KOPT-K1 (cell line): ENCODE data around the gene ATXN7L1.

Source experiments
- H3K27ac ChIP-seq: fragments of 200-600 bp; sonication (generic); 2 replicates; pipeline ENCODE4 v1.5.1; 2016; ENCODE audit warnings: antibody characterized with exemption, mild to moderate bottlenecking, low read depth, low read length; ENCODE audit not compliant: poor library complexity, severe bottlenecking
- H3K36me3 ChIP-seq: fragments of 200-600 bp; sonication (generic); 2 replicates; pipeline ENCODE4 v1.5.1; 2017; ENCODE audit warnings: antibody characterized with exemption, mild to moderate bottlenecking, low read length, moderate library complexity; ENCODE audit not compliant: insufficient read depth
- H3K9me3 ChIP-seq: fragments of 200-600 bp; sonication (generic); 2 replicates; pipeline ENCODE4 v1.5.1; 2017; ENCODE audit warnings: antibody characterized with exemption, low read length, mild to moderate bottlenecking; ENCODE audit not compliant: insufficient read depth, poor library complexity, severe bottlenecking

ATXN7L1 gene

GRCh38 chr7:105680505-105681187, 195.8 kb downstream of the ATXN7L1 start:
- H3K36me3 ChIP-seq, result no peaks in the 10 kb centered on the region
- no peaks in the 10 kb centered on the region for H3K9me3 ChIP-seq
- H3K27ac ChIP-seq, result no peak overlapping the region

GRCh38 chr7:105678811-105679495, 197.4 kb downstream of the ATXN7L1 start:
- peak overlapping the region; percentile 94 for H3K27ac ChIP-seq
- no peaks in the 10 kb centered on the region for H3K9me3 ChIP-seq
- no peaks in the 10 kb centered on the region for H3K36me3 ChIP-seq

DNA sequence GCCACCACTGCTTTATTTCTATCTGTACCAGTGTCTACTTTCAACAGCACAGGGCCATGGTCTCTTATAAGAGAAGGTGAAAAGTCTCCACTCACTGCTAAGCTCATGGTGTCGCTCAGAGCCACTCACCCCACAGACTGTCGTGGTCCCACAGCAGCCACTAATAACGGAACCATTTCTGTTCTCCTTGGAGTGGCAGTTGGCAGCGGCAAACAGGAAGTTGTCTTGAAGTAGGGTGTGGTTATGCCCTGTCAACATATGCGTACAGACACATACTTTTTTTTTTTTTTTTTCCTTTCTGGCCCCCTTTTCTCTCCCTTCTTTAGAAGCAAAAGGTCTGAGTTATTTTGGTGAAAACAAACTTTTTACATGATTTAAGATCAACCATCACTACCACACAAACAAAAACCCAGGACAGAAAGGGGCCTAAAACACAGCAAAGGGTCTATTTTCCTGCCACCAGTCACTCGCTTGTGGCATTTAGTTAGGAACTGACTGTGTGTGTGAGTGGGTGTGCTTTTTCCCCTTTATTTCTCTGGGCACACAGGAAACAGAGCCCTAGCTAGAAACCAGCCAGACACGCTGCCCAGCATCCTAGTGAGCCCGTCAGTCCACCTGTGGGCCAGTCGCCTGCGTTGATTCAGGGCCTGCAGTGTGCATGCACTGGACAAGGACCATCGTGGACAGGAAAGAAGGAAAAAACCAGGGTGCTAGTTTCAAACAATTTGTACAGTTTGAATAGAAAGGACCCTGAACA, 198.4 kb downstream of the ATXN7L1 start:
- Histone ChIP-seq H3K27ac (peak overlapping the region; percentile 94), H3K36me3 (no peaks in the 10 kb centered on the region), H3K9me3 (no peaks in the 10 kb centered on the region)

- H3K36me3 ChIP-seq, result no peaks in the 10 kb centered on the region
- no peaks in the 10 kb centered on the region for H3K9me3 ChIP-seq
- H3K27ac ChIP-seq, result peak overlapping the region; percentile 94
Measured at GRCh38 chr7:105677410-105677730, 199.0 kb downstream of the ATXN7L1 start.

DNA sequence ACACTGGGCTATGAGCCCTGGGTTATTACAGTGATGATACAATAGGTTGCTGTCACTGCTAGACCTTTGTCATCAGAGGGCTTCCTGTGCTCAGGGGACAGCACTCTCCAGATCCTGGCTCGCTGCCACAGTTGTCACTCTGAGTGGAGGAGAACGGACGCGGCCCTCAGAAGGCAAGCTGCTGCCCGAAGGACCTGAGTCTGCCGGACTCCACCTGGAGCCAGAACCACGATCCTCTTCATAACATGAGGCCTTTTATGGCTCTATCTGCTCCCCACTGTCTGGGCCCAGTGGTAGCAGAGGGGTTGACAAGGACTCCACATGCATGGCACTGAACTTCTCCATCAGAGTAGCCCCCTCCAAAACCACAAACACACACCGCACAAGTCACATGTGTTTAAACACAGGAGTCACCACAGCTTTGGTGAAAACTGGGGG, 200.4 kb downstream of the ATXN7L1 start:
- Histone ChIP-seq H3K27ac (peak overlapping the region; percentile 94), H3K9me3 (no peaks in the 10 kb centered on the region), H3K36me3 (no peaks in the 10 kb centered on the region)

DNA sequence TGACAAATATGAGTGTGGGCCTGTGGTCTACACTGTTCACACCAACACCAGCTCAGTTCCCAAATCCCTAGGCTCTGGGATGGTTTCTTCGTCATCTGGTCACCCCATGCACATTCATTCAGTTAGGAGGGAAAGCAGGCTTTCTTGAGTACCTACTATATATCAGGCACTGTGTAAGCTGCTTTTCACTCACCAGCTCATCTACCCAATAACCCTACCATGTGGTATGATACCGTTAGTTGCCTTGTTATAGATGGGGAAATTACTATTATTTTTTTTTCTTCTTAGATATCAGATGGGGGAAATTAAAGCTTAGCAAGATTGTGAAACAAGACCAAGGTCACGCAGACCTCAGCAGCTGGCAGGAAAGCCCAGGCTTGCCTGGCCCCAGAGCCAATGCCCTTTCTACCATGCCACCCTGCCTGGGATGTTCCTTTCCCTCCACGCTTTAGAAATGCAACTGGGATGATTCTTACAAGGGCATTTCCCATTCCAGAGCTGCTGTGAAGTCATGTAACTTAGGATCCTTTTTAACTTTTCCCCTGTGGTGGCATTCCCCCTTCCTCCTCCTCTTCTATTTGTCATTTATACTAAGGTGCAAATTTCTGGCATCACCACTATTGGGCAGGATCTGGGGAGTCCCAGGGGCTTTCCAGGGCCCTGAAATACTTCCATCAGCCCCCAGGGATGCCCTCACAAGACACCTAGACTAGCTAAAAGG, 202.0 kb downstream of the ATXN7L1 start:
- Histone ChIP-seq H3K9me3 (no peaks in the 10 kb centered on the region), H3K36me3 (no peaks in the 10 kb centered on the region), H3K27ac (peak overlapping the region; percentile 54)

GRCh38 chr7:105673367-105674084, 202.9 kb downstream of the ATXN7L1 start:
- Histone ChIP-seq H3K27ac (peak overlapping the region; percentile 54), H3K9me3 (no peaks in the 10 kb centered on the region), H3K36me3 (no peaks in the 10 kb centered on the region)

- peak overlapping the region; percentile 54 for H3K27ac ChIP-seq
- H3K36me3 ChIP-seq, result no peaks in the 10 kb centered on the region
- no peaks in the 10 kb centered on the region for H3K9me3 ChIP-seq
Measured at GRCh38 chr7:105672801-105673200, 203.6 kb downstream of the ATXN7L1 start.

DNA sequence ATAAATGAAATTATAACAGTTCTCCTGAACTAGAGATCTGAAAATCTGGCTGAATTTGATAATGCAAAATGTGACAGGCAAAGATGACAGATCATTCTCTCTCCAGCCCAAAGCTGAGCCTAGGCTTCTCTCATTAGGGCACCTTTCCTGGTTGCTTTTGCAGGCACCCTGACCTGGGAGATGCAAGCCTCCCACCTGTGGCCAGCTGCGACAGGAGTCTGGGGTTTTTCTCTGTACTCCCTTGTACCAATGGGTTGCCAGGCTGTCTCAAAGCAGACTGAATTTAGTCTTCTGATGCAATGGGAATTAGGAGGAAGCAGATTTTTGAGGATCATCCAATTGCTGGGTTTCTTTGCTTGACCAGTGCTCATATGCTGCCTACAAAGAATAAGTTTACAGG, 210.1 kb downstream of the ATXN7L1 start:
- Histone ChIP-seq H3K36me3 (peaks cover 34% of the 10 kb centered on the region), H3K9me3 (no peaks in the 10 kb centered on the region), H3K27ac (no peak overlapping the region)

- peaks cover 40% of the 10 kb centered on the region for H3K36me3 ChIP-seq
- H3K27ac ChIP-seq, result no peak overlapping the region
- H3K9me3 ChIP-seq, result no peaks in the 10 kb centered on the region
Measured at GRCh38 chr7:105665684-105666083, 210.7 kb downstream of the ATXN7L1 start.

DNA sequence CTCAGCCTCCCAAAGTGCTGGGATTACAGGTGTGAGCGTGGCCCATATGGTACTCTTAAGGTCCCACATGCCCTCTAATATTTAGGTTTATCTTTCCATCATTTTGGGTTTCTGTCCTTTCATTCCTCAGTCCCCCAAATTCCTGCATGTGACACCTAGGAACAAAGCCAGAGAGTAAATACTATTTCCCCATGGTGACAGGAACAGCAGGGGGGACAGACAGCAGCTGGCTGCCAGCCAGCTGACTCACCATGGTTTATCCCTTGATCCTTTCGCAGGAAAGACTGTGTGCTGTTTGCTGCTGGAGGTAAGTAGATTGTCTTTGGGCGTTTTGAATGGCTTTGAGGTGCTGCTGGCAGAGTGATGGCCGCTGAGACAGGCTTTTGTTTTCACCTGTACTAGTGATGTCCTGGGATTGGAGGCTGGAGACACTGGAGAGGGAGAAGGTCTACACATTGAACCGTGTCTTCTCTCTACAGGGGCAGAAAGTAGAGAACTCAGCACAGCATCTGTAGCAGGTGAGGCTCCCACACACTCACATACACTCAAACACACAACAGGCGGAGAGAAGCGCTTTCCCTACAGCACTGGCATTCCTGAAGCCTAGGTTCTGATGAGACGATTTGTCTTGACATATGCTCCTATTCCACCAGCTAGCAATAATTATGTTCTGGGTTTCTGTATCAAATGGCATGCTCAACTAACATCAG, 211.4 kb downstream of the ATXN7L1 start:
- Histone ChIP-seq H3K9me3 (no peaks in the 10 kb centered on the region), H3K36me3 (peaks cover 46% of the 10 kb centered on the region), H3K27ac (no peak overlapping the region)

- Histone ChIP-seq H3K36me3 (peaks cover 65% of the 10 kb centered on the region), H3K27ac (no peak overlapping the region), H3K9me3 (no peaks in the 10 kb centered on the region)
Measured at GRCh38 chr7:105662998-105663397, 213.4 kb downstream of the ATXN7L1 start.

DNA sequence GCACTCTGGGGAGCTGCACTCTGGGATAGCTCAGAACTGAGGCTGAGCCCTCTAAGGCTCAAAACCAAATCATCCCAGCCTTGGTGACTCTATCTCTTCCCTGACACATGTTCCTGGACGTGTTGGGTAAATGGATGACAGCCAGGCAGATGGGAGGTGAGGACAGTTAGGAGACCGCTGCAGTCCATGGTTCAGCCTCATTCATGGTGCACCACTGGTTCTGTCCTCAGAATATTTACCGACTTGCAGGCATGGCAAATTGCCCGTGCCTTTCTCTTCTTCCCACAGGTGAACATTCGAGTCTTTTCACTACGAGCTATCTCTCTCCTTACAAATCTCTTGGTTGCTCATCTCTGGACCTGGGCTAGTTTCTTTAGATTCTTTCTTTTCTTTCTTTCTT, 214.8 kb downstream of the ATXN7L1 start:
- H3K9me3 ChIP-seq, result no peaks in the 10 kb centered on the region
- H3K36me3 ChIP-seq, result peaks cover 72% of the 10 kb centered on the region
- H3K27ac ChIP-seq, result no peak overlapping the region

DNA sequence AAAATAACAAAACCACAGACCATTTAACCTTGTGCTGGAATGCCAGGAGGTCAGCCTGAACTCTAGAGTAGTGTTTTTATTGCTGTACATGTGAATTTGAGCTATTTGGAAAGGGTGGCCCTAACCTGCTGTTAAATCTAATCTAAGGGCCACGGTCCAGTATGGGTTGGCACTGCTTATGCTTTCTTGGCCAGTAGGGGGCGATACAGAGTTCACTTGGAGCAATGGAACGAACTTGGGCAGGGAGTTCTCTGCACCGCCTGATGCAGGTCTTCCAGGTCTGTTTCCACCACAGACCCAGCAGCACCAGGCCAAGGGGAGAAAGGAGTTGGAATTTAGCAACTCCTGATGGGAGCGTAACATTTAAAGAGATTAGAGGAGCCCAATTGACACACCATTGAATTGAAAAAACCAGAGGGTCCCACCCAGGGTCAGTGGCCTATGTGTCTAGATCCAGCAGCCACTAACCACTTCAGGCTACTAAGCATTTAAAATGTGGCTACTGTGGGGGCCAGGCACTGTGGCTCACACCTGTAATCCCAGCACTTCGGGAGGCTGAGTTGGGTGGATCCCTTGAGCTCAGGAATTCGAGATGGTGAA, 219.4 kb downstream of the ATXN7L1 start:
- peaks cover 72% of the 10 kb centered on the region for H3K36me3 ChIP-seq
- no peak overlapping the region for H3K27ac ChIP-seq

More for the DNA sequence above, 219.4 kb downstream of the ATXN7L1 start:
- no peaks in the 10 kb centered on the region for H3K9me3 ChIP-seq
